Measurements from ENCODE around the gene TCAF2.
A peak's percentile ranks its signal among the peaks of the same experiment; 100 is the strongest.
"Not testable (repeated sequence)": the region's sequence is repeated elsewhere in the genome, so short reads cannot be mapped to it uniquely, and the experiment has no call there.

TCAF2 gene

GRCh38 chr7:143620646-143621045, at the start of gene TCAF2:
Gene TCAF2 (plus strand): TSS chr7:143620974.
- H3K9me3 Mint-ChIP-seq; H3K27ac Mint-ChIP-seq (ENCODE audit: low read depth); H3K4me3 Mint-ChIP-seq; H3K36me3 Mint-ChIP-seq (ENCODE audit: insufficient read depth); H3K4me1 Mint-ChIP-seq; H3K27me3 Mint-ChIP-seq: not testable (repeated sequence)
- peak; percentile 41 to 70 for DNase-seq (ENCODE audit: low spot score in 2 of 2)
- ATAC-seq (replicated peaks; ENCODE audit: extremely low read depth, poor library complexity, severe bottlenecking): peak; percentile 80

- not testable (repeated sequence) for DNase-seq (ENCODE audit: low spot score in 2 of 2); H3K4me3 Mint-ChIP-seq; H3K9me3 Mint-ChIP-seq; H3K27me3 Mint-ChIP-seq; ATAC-seq (replicated peaks; ENCODE audit: extremely low read depth, poor library complexity, severe bottlenecking); H3K27ac Mint-ChIP-seq (ENCODE audit: low read depth); H3K4me1 Mint-ChIP-seq; H3K36me3 Mint-ChIP-seq (ENCODE audit: insufficient read depth)
Observed at GRCh38 chr7:143571501-143571900, 49.3 kb upstream of the TCAF2 start, which contains the start of gene CTAGE15. Gene CTAGE15 (plus strand): TSS chr7:143571801. CDS start chr7:143571818, 17 bp downstream.

- not testable (repeated sequence) for H3K27ac Mint-ChIP-seq (ENCODE audit: low read depth); H3K4me3 Mint-ChIP-seq; H3K4me1 Mint-ChIP-seq; ATAC-seq (replicated peaks; ENCODE audit: extremely low read depth, poor library complexity, severe bottlenecking); H3K36me3 Mint-ChIP-seq (ENCODE audit: insufficient read depth); H3K27me3 Mint-ChIP-seq; DNase-seq (ENCODE audit: low spot score in 2 of 2); H3K9me3 Mint-ChIP-seq
Observed at GRCh38 chr7:143588183-143588582, 32.6 kb upstream of the TCAF2 start.

GRCh38 chr7:143589897-143590296, 30.9 kb upstream of the TCAF2 start:
- not testable (repeated sequence) for H3K36me3 Mint-ChIP-seq (ENCODE audit: insufficient read depth); H3K27me3 Mint-ChIP-seq; H3K27ac Mint-ChIP-seq (ENCODE audit: low read depth); DNase-seq (ENCODE audit: low spot score in 2 of 2); ATAC-seq (replicated peaks; ENCODE audit: extremely low read depth, poor library complexity, severe bottlenecking); H3K9me3 Mint-ChIP-seq; H3K4me1 Mint-ChIP-seq; H3K4me3 Mint-ChIP-seq

GRCh38 chr7:143598086-143598485, 22.7 kb upstream of the TCAF2 start:
- not testable (repeated sequence) for H3K27me3 Mint-ChIP-seq; H3K4me3 Mint-ChIP-seq; H3K9me3 Mint-ChIP-seq; H3K4me1 Mint-ChIP-seq; DNase-seq (ENCODE audit: low spot score in 2 of 2); ATAC-seq (replicated peaks; ENCODE audit: extremely low read depth, poor library complexity, severe bottlenecking); H3K36me3 Mint-ChIP-seq (ENCODE audit: insufficient read depth); H3K27ac Mint-ChIP-seq (ENCODE audit: low read depth)

GRCh38 chr7:143603549-143603948, 17.2 kb upstream of the TCAF2 start:
- ATAC-seq (replicated peaks; ENCODE audit: extremely low read depth, poor library complexity, severe bottlenecking); H3K4me1 Mint-ChIP-seq; H3K4me3 Mint-ChIP-seq; H3K27me3 Mint-ChIP-seq; H3K27ac Mint-ChIP-seq (ENCODE audit: low read depth); H3K9me3 Mint-ChIP-seq; H3K36me3 Mint-ChIP-seq (ENCODE audit: insufficient read depth); DNase-seq (ENCODE audit: low spot score in 2 of 2): not testable (repeated sequence)

GRCh38 chr7:143606088-143606487, 14.7 kb upstream of the TCAF2 start:
- not testable (repeated sequence) for H3K9me3 Mint-ChIP-seq; H3K27me3 Mint-ChIP-seq; H3K4me1 Mint-ChIP-seq; DNase-seq (ENCODE audit: low spot score in 2 of 2); H3K4me3 Mint-ChIP-seq; H3K27ac Mint-ChIP-seq (ENCODE audit: low read depth); H3K36me3 Mint-ChIP-seq (ENCODE audit: insufficient read depth); ATAC-seq (replicated peaks; ENCODE audit: extremely low read depth, poor library complexity, severe bottlenecking)

- not testable (repeated sequence) for H3K4me3 Mint-ChIP-seq; H3K27ac Mint-ChIP-seq (ENCODE audit: low read depth); H3K27me3 Mint-ChIP-seq; H3K4me1 Mint-ChIP-seq; DNase-seq (ENCODE audit: low spot score in 2 of 2); H3K9me3 Mint-ChIP-seq; H3K36me3 Mint-ChIP-seq (ENCODE audit: insufficient read depth); ATAC-seq (replicated peaks; ENCODE audit: extremely low read depth, poor library complexity, severe bottlenecking)
Observed at GRCh38 chr7:143615545-143615944, 5.2 kb upstream of the TCAF2 start.

GRCh38 chr7:143617204-143617603, 3.6 kb upstream of the TCAF2 start:
- not testable (repeated sequence) for DNase-seq (ENCODE audit: low spot score in 2 of 2); H3K36me3 Mint-ChIP-seq (ENCODE audit: insufficient read depth); H3K27ac Mint-ChIP-seq (ENCODE audit: low read depth); H3K4me1 Mint-ChIP-seq; H3K9me3 Mint-ChIP-seq; ATAC-seq (replicated peaks; ENCODE audit: extremely low read depth, poor library complexity, severe bottlenecking); H3K4me3 Mint-ChIP-seq; H3K27me3 Mint-ChIP-seq

- peak; percentile 26 for ATAC-seq (replicated peaks; ENCODE audit: extremely low read depth, poor library complexity, severe bottlenecking)
- not testable (repeated sequence) for H3K27ac Mint-ChIP-seq (ENCODE audit: low read depth); H3K9me3 Mint-ChIP-seq; H3K4me3 Mint-ChIP-seq; H3K27me3 Mint-ChIP-seq; H3K36me3 Mint-ChIP-seq (ENCODE audit: insufficient read depth); H3K4me1 Mint-ChIP-seq
- DNase-seq (ENCODE audit: low spot score in 2 of 2): peak in 1 of 2 donors; percentile 60
Observed at GRCh38 chr7:143620058-143620457, 716 bp upstream of the TCAF2 start.

GRCh38 chr7:143621175-143621574, 401 bp downstream of the TCAF2 start:
- DNase-seq (ENCODE audit: low spot score in 2 of 2); H3K27me3 Mint-ChIP-seq; H3K4me3 Mint-ChIP-seq; H3K27ac Mint-ChIP-seq (ENCODE audit: low read depth); H3K4me1 Mint-ChIP-seq; H3K36me3 Mint-ChIP-seq (ENCODE audit: insufficient read depth); H3K9me3 Mint-ChIP-seq: not testable (repeated sequence)
- peak; percentile 59 for ATAC-seq (replicated peaks; ENCODE audit: extremely low read depth, poor library complexity, severe bottlenecking)

- not testable (repeated sequence) for H3K9me3 Mint-ChIP-seq; H3K4me1 Mint-ChIP-seq; H3K27ac Mint-ChIP-seq (ENCODE audit: low read depth); H3K4me3 Mint-ChIP-seq; H3K36me3 Mint-ChIP-seq (ENCODE audit: insufficient read depth); H3K27me3 Mint-ChIP-seq; DNase-seq (ENCODE audit: low spot score in 2 of 2)
- peak; percentile 55 for ATAC-seq (replicated peaks; ENCODE audit: extremely low read depth, poor library complexity, severe bottlenecking)
Observed at GRCh38 chr7:143622130-143622529, 1.4 kb downstream of the TCAF2 start.

- not testable (repeated sequence) for DNase-seq (ENCODE audit: low spot score in 2 of 2); H3K36me3 Mint-ChIP-seq (ENCODE audit: insufficient read depth); ATAC-seq (replicated peaks; ENCODE audit: extremely low read depth, poor library complexity, severe bottlenecking); H3K9me3 Mint-ChIP-seq; H3K4me1 Mint-ChIP-seq; H3K27ac Mint-ChIP-seq (ENCODE audit: low read depth); H3K4me3 Mint-ChIP-seq; H3K27me3 Mint-ChIP-seq
Observed at GRCh38 chr7:143630653-143631052, 9.9 kb downstream of the TCAF2 start.

GRCh38 chr7:143632506-143632905, 11.7 kb downstream of the TCAF2 start:
- H3K27ac Mint-ChIP-seq (ENCODE audit: low read depth); H3K36me3 Mint-ChIP-seq (ENCODE audit: insufficient read depth); DNase-seq (ENCODE audit: low spot score in 2 of 2); H3K4me1 Mint-ChIP-seq; ATAC-seq (replicated peaks; ENCODE audit: extremely low read depth, poor library complexity, severe bottlenecking); H3K4me3 Mint-ChIP-seq; H3K27me3 Mint-ChIP-seq; H3K9me3 Mint-ChIP-seq: not testable (repeated sequence)
